SK-N-SH treated with all-trans-retinoic acid at 6 μM for 48 hours (cell line): ENCODE measurements around the gene FHL3.

Experiments
- ARNTL ChIP-seq: fragments of 450-650 bp; formaldehyde crosslinking; IDR thresholded peaks from 2 replicates; pipeline ENCODE4 v1.5.0; 2020; ENCODE audit warnings: low read depth, mild to moderate bottlenecking, moderate library complexity, borderline replicate concordance
- CREB5 ChIP-seq: fragments of 250-450 bp; sonication (Bioruptor Pico); IDR thresholded peaks from 2 replicates; pipeline ENCODE4 v1.5.1; 2020; ENCODE audit warnings: low read depth, mild to moderate bottlenecking, moderate library complexity
- OSR1 ChIP-seq: fragments of 250-450 bp; sonication (Bioruptor Pico); IDR thresholded peaks from 2 replicates; pipeline ENCODE4 v1.8.0; 2022; ENCODE audit warnings: moderate library complexity, mild to moderate bottlenecking, inconsistent platforms
- PATZ1 ChIP-seq: fragments of 250-450 bp; sonication (Bioruptor Pico); IDR thresholded peaks from 2 replicates; pipeline ENCODE4 v1.8.0; 2020; ENCODE audit warnings: mild to moderate bottlenecking, moderate library complexity, borderline replicate concordance
- POU6F1 ChIP-seq: fragments of 250-450 bp; sonication (Bioruptor Pico); IDR thresholded peaks from 2 replicates; pipeline ENCODE4 v1.8.0; 2021; ENCODE audit warnings: low read depth, mild to moderate bottlenecking, moderate library complexity, borderline replicate concordance
- ZFP3 ChIP-seq: fragments of 250-450 bp; sonication (Bioruptor Pico); IDR thresholded peaks from 2 replicates; pipeline ENCODE4 v1.5.0; 2020; ENCODE audit warnings: mild to moderate bottlenecking, moderate library complexity
- TF ChIP-seq, protein P1 (sequence below): fragments of 250-450 bp; sonication (Bioruptor Pico); IDR thresholded peaks from 2 replicates; pipeline ENCODE4 v1.5.1; 2021; ENCODE audit warnings: mild to moderate bottlenecking, moderate library complexity

DNA sequence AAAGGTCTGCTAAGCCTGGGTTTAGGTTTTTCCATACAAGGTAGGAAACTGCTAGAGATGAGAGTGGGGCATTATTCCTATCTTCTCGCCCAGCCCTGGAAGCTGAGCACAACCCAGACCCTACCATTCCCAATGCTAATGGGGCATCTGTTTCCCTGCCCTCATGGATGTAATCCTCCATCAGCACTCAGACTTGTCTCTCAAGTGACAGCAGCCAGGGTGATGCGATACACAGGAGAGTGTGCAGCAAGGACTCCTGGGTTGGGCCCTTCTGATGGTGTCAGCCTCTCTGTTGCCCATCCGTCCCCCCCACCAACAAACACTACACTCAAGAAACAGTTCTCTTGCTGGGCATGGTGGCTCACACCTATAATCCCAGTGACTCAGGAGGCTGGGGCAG, 52.6 kb downstream of the FHL3 start:
- TF ChIP-seq, protein P1, sequence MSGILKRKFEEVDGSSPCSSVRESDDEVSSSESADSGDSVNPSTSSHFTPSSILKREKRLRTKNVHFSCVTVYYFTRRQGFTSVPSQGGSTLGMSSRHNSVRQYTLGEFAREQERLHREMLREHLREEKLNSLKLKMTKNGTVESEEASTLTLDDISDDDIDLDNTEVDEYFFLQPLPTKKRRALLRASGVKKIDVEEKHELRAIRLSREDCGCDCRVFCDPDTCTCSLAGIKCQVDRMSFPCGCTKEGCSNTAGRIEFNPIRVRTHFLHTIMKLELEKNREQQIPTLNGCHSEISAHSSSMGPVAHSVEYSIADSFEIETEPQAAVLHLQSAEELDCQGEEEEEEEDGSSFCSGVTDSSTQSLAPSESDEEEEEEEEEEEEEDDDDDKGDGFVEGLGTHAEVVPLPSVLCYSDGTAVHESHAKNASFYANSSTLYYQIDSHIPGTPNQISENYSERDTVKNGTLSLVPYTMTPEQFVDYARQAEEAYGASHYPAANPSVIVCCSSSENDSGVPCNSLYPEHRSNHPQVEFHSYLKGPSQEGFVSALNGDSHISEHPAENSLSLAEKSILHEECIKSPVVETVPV (CRISPR knock-in tag): no peak
- TF ChIP-seq POU6F1 (CRISPR knock-in tag) (no peak), ARNTL (CRISPR knock-in tag) (no peak), OSR1 (CRISPR knock-in tag) (no peak), ZFP3 (CRISPR knock-in tag) (no peak), PATZ1 (CRISPR knock-in tag) (no peak), CREB5 (CRISPR knock-in tag) (no peak)
